ENCODE measurements around the gene PLD4.

Gene PLD4

GRCh38 chr14:104887623-104888488 is 36.8 kb upstream of the PLD4 start:
- no peak for TF ChIP-seq RAD21 (IDR thresholded peaks at IDR 0.05; ENCODE audit: low read depth)
- no peak for TF ChIP-seq YY1 (IDR thresholded peaks at IDR 0.05; ENCODE audit: low read depth)
- no peak for TF ChIP-seq REST (IDR thresholded peaks at IDR 0.05; ENCODE audit: low read depth)
- no peak for TF ChIP-seq EP300 (IDR thresholded peaks at IDR 0.05; ENCODE audit: borderline replicate concordance)
- no peak for TF ChIP-seq CREB1 (IDR thresholded peaks at IDR 0.05; ENCODE audit: low read depth)
- TF ChIP-seq CEBPB (IDR thresholded peaks at IDR 0.05): no peak
- no peak for TF ChIP-seq TCF12 (IDR thresholded peaks at IDR 0.05; ENCODE audit: low read depth)
- TF ChIP-seq NFIC (IDR thresholded peaks at IDR 0.05): no peak
- TF ChIP-seq EGR1 (IDR thresholded peaks at IDR 0.05): no peak
- no peak for TF ChIP-seq TAF1 (IDR thresholded peaks at IDR 0.05; ENCODE audit: low read depth)
- TF ChIP-seq ZBTB7A (IDR thresholded peaks at IDR 0.05; ENCODE audit: low read depth): no peak
- TF ChIP-seq TEAD4 (IDR thresholded peaks at IDR 0.05): no peak
- no peak for TF ChIP-seq MAX (IDR thresholded peaks at IDR 0.05)
- TF ChIP-seq USF1 (IDR thresholded peaks at IDR 0.05): no peak
- TF ChIP-seq FOXM1 (IDR thresholded peaks at IDR 0.05; ENCODE audit: borderline replicate concordance, low read depth): no peak

GRCh38 chr14:104888489-104889374 is 35.9 kb upstream of the PLD4 start:
- TF ChIP-seq EGR1 (IDR thresholded peaks at IDR 0.05): no peak
- TF ChIP-seq NFIC (IDR thresholded peaks at IDR 0.05): no peak
- no peak for TF ChIP-seq TCF12 (IDR thresholded peaks at IDR 0.05; ENCODE audit: low read depth)
- TF ChIP-seq TAF1 (IDR thresholded peaks at IDR 0.05; ENCODE audit: low read depth): no peak
- no peak for TF ChIP-seq YY1 (IDR thresholded peaks at IDR 0.05; ENCODE audit: low read depth)
- no peak for TF ChIP-seq MAX (IDR thresholded peaks at IDR 0.05)
- no peak for TF ChIP-seq CEBPB (IDR thresholded peaks at IDR 0.05)
- TF ChIP-seq REST (IDR thresholded peaks at IDR 0.05; ENCODE audit: low read depth): no peak

- TF ChIP-seq MAX (IDR thresholded peaks at IDR 0.05) (no peak), CREB1 (IDR thresholded peaks at IDR 0.05; ENCODE audit: low read depth) (no peak), TEAD4 (IDR thresholded peaks at IDR 0.05) (no peak), REST (IDR thresholded peaks at IDR 0.05; ENCODE audit: low read depth) (no peak), NFIC (IDR thresholded peaks at IDR 0.05) (no peak), USF1 (IDR thresholded peaks at IDR 0.05) (no peak), FOXM1 (IDR thresholded peaks at IDR 0.05; ENCODE audit: borderline replicate concordance, low read depth) (no peak), EGR1 (IDR thresholded peaks at IDR 0.05) (no peak), TCF12 (IDR thresholded peaks at IDR 0.05; ENCODE audit: low read depth) (no peak)
These were observed 35.3 kb upstream of the PLD4 start for GRCh38 chr14:104889375-104889757.

Measured in Ishikawa (cell line).